GM18520 (cell line): ENCODE data around the gene NFE2L1.
"Not testable (repeated sequence)": the region's sequence is repeated elsewhere in the genome, so short reads cannot be mapped to it uniquely, and the experiment has no call there.

Experiments
- ATAC-seq: cut with Tn5 transposase; IDR thresholded peaks from one replicate; pipeline ENCODE4 v1.9.1; 2021; ENCODE audit not compliant: unreplicated experiment

Gene NFE2L1

DNA sequence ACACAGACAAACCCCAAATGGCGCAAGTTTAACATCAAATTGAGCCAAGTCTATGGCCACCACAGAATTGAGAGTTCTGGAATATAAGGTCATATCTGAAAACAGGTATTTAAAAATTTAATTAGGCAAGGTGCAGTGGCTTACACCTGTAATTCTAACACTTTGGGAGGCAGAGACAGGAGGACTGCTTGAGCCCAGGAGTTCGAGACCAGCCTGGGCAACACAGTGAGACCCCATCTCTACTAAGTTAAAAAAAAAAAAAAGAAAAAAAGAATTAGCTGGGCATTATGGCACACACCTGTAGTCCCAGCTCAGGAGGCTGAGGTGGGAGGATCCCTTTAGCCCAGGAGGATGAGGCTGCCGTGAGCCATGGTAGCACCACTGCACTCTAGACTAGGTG is 19.1 kb downstream of the NFE2L1 start:
- ATAC-seq: no peak

DNA sequence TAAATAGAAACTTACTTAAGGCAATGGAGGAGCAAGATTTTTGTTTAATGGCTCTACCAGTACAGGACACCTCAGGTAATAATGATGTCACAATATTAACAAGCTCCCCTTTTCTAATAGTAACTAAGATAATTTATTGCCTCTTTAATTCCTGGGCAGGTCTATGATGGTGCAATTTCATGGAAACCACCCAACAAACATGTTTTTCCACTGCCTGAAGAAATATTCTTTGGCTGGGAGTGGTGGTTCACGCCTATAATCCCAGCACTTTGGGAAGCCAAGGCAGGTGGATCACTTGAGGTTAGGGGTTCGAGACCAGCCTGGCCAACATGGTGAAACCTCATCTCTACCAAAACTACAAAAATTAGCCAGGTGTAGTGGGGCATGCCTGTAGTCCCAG is 19.6 kb downstream of the NFE2L1 start:
- not testable (repeated sequence) for ATAC-seq

DNA sequence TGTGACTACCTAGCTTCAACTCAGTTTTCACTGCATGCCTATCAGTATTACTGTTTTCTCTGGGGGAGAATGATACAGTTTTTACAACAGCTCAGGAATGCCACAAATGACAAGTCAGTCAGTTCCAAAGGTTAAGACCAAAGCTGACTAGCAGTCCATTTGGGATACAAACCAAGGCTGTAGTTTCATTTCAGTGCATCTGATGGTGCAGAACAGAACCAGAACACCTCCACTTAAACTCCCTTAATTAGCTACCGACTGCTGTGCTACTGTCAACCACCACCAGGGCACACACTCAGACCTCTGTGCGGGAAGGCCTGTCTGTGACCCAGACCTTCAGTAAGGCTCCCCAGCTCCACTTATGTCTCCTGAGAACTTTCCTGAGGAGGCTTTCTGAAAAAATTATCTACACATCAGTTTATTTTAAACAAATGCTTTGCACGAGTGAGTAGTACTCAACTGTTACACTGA is 20.4 kb downstream of the NFE2L1 start:
- ATAC-seq: no peak

DNA sequence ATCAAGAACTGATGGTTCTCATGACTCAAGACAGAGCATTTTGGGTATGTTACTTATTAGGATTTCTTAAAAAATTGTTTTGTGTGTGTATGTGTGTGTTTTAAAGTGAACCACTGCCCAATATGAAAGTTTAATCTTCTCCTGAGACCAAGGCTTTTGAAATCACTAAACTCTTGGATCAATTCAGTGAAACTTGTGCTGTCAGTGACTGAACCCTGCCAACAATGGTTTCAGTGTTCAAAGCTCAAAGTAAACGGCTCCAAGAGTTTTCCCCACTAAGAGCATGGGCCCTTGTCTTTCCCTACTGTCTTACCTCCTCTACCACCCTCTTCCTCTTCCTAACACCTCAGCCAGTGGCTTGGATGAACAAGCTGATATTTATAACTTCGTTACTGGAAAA is 22.0 kb downstream of the NFE2L1 start:
- no peak for ATAC-seq

DNA sequence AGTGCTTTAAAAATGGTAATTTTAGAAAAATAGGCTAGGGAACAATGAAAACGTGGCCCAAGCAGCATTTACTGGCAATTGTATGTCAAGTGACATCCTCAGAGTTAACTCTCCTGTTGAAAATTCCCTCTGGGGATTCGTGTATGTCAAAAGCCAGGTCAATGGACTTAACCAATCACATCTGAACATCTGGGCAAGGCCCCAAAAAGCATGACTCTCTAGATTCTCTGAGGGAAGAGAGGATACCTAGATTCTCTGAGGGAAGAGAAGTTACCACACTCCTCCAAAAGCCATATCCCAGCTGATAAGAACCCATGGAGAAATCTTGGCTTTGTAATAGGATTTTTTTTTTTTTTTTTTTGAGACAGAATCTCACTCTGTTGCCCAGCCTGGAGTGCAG is 23.5 kb downstream of the NFE2L1 start:
- ATAC-seq: no peak

DNA sequence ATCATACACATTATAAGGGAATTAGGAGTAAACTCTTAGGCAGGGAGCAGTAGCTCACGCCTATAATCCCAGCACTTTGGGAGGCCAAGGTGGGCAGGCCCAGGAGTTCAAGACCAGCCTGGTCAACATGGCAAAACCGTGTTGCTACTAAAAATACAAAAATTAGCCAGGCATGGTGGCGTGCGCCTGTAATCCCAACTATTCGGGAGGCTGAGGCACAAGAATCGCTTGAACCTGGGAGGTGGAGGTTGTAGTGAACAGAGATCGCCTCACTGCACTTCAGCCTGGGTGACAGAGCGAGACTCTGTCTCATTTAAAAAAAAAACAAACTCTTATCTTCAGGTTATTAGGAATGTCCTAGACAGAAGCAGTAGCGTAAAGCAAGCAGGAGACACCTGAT is 24.7 kb downstream of the NFE2L1 start:
- ATAC-seq: not testable (repeated sequence)

DNA sequence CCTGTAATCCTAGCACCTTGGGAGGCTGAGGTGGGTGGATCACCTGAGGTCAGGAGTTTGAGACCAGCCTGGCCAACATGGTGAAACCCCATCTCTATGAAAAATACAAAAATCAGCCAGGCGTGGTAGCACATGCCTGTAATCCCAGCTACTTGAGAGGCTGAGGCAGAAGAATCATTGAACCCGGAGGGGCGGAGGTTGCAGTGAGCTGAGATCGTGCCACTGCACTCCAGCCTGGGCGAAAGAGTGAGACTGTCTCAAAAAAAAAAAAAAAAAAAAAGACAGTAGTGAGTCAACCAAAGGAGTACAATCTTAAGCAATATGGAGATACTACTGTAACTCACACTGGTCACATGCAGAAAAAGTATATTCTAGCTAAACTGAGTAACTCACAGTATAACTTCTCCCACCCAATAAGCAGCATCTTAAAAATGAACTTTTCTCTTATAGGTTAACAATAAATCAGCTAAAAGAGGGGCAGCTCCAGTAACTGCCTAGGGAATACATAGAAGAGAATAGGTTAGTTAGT is 25.5 kb downstream of the NFE2L1 start:
- ATAC-seq: not testable (repeated sequence)

DNA sequence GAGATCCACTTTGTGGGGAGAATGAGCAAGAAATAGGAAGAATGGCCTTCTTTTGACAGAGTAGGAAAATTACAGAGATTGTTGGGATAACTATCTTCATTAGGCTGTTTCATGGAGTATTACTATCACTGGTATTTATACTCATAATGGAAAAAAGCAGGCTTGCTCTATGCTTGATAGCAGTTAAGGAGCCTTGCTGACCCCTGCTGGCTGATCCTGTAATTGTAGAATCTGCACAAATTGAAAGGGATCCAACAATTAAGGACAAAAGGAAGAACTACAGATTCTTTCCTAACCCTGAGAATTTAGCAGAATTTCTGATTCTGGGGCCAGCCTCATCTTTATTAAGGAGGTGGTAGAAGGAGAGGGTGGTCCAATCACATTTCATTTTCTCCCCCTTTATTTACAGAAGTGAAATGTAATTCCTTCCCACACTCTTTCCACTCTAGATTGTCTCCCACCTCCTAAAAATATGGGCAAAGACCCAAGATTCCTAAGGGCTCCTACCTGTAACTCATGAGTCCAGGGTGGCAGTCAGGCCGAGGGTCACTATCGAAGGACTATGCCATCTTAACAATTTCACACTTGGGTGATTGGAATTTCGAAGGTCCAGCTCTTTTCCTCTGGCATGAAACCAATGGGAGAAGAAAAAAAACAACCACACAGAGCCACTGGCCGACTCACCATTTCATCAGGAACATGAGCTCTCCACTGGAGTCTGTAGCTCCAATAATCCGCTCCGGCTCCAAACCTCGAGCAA is 26.3 kb downstream of the NFE2L1 start:
- no peak for ATAC-seq

DNA sequence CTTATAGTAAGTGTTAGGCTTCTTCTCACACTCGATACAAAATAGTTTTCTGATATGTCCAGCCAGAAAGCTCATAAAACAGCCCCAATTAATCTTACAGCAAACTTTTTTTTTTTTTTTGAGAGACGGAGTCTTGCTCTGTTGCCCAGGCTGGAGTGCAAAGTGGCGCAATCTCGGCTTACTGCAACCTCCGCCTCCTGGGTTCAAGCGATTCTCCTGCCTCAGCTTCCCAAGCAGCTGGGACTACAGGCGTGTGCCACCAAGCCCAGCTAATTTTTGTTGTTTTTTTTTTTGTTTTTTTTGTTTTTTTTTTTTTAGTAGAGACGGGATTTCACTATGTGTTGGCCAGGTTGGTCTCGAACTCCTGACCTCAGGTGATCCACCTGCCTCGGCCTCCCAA is 29.0 kb downstream of the NFE2L1 start:
- ATAC-seq: not testable (repeated sequence)

DNA sequence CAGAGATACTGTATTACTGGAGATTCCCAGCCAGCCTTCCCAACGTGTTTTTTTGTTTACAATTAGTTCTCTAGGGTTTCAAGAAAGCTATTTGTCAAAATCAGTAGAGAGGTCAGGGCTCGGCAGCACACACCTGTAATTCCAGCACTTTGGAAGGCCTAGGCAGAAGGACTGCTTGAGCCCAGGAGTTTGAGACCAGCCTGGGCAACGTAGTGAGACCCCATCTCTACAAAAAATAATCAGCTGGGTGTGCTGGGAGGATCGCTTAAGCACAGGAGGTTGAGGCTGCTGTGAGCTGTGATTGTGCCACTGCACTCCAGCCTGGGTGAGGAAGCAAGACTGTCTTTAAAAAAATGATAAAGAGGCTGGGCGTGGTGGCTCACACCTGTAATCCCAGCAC is 33.7 kb downstream of the NFE2L1 start:
- ATAC-seq: no peak

DNA sequence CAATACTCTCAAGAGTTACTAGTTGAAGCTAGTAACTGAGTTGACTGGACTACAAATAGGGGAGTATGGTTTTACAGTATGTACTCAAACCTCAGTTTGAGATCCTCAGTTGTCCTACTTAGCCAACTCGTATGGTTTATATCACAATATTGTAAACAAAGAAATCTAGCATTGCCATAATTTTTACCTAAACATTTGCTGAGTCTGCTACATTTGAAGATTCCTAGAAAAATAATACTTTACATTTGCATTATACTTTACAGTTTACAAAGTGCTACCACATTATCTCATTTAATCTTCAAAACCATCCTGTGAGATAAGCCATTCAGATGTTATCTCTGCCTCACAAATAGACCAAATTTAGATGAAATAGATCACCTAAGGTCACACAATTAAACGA is 36.8 kb downstream of the NFE2L1 start:
- no peak for ATAC-seq

DNA sequence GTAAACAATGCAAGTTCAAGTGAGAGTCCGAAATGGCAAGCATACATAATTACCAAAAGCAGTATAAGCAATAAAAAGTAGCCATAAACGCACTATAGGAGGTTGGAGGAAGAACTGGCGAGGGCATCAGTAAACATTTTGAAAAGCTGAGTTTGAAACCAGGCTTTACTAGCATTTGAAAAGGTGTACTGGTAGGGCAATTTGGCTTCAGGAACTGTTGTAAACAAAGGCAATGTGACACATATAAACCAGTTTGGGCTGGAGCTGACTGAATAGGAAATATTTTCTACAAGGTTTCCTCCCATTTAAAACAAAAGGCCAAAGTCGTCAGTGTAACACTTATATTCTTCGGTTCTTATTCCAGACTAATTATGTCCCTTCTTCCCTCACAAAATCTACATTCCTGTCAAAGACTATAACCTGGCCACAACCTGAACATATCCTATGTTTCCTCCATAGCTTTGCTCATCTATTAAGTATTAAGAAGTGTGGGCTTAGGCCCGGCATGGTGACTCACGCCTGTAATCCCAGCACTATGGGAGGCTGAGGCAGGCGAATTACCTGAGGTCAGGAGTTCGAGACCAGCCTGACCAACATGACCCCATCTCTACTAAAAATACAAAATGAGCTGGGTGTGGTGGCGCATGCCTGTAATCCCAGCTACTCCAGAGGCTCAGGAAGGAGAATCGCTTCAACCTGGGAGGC is 45.3 kb downstream of the NFE2L1 start:
- ATAC-seq: no peak

DNA sequence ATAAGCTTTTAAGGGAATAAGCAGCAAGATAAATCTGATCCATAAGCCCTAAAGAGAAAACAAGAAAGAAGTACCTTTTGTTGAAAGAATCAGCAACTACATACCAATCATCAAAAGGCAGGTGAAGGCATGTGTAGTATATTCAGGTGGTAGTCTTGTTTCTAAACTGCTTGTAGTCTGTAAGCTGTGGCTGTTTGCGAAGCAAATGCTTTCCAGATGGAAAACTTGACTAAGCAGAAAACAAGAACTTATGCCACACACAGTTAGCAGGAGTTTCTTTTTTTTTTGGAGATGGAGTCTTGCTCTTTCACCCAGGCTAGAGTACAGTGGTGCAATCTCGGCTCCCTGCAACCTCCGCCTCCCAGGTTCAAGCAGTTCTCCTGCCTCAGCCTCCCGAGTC is 47.5 kb downstream of the NFE2L1 start:
- ATAC-seq: no peak

DNA sequence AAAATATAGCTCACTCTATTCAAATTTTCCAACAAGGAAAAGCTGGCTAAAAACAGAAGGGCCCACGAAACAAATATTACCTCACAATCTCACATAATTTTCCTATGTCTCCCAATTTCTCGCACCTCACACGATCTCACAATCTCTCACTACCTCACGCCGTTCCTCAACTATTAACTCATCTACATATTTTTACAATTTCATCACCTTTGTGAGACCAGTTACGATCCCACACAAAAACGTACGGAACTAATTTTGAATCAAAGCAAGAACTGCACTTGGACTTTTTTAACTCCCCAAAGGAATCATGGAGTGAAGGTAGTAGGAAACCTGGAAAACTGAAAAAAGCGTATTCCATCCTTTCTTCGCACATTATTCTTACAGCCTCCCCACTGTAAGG is 52.0 kb downstream of the NFE2L1 start:
- no peak for ATAC-seq

DNA sequence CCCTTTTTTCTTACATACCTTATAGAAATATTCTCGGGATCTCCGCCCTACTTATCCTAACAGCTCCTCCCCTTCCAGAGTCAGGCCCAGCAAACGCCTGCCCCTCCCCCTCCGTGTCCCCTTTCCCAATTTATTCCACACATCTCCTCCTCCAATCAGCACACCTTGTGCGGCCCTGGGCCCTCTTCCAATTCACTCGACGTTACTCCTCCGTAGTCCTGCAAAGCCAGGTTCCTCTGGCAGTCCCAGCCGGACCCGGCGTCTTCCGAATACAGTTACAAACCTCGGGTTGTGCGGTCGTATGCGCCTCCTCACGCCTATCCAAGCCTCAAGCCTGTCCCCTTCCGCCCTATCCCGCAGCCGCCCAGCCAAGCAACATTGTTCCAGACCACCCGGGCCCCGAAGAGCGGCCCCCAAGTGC is 52.4 kb downstream of the NFE2L1 start:
- ATAC-seq: no peak

DNA sequence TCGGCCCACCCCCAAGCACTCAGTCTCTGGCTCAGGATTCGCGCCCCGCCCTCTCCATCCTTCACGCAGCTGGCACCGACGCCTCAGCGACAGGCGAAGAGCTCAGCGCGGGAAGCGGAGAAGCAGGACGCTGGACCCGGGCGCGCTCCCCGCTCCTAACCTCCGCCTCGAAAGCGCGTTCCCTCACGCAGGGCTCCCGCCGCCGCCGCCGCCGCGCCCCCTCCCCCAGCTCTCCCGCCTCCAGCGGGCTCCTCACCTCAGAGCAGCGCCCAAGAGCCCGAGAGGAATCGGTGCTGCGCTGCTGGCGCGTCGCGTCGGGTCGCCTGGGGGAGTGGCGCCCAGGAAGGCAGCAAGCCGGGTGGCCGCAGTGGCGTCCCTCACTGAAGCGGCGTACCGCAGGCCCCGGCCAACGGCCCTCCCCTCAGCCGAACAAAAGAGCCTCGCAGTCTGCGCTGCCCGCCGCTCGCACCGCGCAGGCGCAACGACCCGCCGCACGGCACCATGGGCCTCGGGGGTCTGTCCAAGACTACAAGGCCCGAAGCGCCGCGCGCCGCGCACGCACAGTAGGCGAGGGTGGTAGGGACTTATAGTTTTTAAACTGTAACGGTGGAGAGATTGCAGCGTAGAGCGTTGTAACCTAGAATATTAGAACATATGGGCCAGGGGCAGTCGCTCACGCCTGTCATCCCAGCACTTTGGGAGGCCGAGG is 53.0 kb downstream of the NFE2L1 start, which contains the start of gene CBX1:
Gene CBX1 (minus strand): TSS at position 467 of the 709 bp plus-strand sequence. CDS start 24,474 bp downstream, outside the sequence.
- peak; percentile 89 for ATAC-seq

DNA sequence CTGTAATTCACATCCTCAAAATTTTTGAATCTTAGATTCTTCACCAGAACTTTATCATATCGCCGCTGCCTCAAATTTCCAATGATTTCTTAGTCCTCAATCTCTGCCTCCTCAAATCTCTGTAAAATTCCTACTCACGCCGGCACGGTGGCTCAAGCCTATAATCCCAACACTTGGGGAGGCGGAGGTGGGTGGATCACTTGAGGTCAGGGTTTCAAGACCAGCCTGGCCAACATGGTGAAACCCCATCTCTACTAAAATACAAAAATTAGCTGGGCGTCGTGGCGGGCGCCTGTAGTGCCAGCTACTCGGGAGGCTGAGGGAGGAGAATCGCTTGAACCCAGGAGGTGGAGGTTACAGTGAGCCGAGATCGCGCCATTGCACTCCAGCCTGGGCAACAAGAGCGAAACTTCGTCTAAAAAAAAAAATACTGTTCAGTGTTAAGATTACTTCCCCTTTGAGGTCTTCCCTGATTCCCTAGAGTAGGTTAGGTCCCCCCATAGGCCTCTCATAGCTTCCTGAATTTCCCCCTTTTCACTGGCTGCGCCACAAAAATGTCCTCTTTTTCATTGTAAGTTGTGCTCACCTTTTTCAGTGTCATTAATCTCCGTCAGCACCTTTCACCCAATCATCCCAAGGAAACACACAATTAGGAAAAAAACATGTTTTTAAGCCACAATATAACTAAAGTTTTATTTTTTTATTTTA is 54.0 kb downstream of the NFE2L1 start:
- ATAC-seq: no peak

DNA sequence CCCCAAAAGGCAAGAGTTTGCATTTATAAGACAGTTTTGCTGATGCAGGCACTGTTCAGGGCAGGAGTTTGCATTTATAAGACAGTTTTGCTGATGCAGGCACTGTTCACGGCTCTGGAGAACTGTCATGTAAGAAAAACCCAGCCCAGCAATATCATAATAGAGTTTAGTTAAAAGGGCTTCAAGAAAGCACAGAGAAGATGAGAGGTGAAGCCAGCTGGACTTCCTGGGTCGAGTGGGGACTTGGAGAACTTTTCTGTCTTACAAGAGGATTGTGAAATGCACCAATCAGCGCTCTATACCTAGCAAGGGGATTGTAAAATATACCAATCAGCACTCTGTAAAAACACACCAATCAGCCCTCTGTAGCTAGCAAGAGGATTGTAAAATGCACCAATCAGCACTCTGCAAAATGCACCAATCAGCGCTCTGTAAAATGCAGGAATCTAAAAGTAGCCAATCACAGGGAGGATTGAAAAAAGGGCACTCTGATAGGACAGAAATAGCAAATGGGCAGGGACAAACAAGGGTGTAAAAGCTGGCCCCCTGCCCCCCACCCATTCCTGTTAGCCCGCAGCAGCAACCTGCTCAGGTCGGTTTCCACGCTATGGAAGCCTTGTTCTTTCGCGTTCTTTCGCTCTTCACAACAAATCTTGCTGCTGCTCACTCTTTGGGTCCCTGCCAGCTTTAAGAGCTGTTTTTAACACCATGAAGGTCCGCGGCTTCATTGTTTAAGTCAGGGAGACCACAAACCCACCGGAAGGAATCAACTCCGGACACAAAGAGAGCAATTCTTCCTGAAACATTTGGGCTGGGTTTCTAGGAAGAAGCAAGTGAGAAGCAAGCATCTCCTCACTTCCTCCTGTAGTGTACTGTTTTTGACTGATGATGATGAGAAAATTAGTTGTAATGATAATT is 54.9 kb downstream of the NFE2L1 start:
- ATAC-seq: no peak

DNA sequence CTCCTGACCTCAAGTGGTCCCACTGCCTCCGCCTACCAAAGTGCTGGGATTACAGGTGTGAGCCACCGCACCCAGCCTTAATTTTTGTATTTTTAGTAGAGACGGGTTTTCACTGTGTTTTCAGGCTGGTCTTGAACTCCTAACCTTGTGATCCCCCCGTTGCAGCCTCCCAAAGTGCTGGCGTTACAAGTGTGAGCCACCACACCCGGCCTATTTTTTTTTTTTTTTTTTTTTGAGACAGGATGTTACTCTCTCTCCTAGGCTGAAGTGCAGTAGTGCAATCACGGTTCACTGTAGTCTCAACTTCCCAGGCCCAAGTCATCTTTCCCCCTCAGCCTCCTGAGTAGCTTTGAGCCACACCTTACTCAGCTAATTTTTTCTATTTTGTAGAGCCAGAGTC is 56.3 kb downstream of the NFE2L1 start:
- no peak for ATAC-seq

DNA sequence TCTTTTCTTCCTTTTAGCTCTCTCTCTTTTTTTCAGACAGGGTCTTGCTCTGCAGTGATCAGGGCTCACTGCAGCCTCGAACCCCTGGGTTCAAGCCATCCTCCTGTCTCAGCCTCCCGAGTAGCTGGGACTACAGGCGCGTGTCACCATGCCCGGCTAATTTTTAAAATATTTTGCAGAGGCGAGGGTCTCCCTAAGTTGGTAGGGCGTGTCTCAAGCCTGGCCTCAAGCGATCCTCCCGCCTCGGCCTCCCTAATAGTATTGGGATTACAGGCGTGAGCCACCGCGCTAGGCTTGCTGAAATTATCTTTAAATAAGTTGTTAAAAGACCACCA is 58.6 kb downstream of the NFE2L1 start:
- ATAC-seq: no peak
